ENCODE data around the gene CUL2. TPM values are rescaled to one million over a fixed set of nuclear protein-coding genes. Genes with fewer than 3 reads are reported as not detected.

Gene CUL2
- total and polyA plus RNA-seq, 2 of the 4 experiments (the other 2 are of a cell fraction), result 18.9 to 36.6 TPM

- TF ChIP-seq CHD1 (IDR thresholded peaks at IDR 0.05; ENCODE audit: low read depth, low read length), result no peak
- TF ChIP-seq USF2 (IDR thresholded peaks at IDR 0.05; ENCODE audit: low read depth, low read length), result no peak
- no peak for TF ChIP-seq RCOR1 (IDR thresholded peaks at IDR 0.05; ENCODE audit: insufficient replicate concordance, low read length)
- TF ChIP-seq NFE2L2 (IDR thresholded peaks at IDR 0.05; ENCODE audit: low read depth, low read length), result no peak
- no peak for TF ChIP-seq RAD21 (IDR thresholded peaks at IDR 0.05; ENCODE audit: low read length)
- TF ChIP-seq FOS (IDR thresholded peaks at IDR 0.05; ENCODE audit: low read depth, low read length), result no peak
- no peak for TF ChIP-seq SMC3 (IDR thresholded peaks at IDR 0.05; ENCODE audit: low read depth, low read length)
- no peak for TF ChIP-seq CTCF (conservative IDR thresholded peaks at IDR 0.05; ENCODE audit: low read depth, low read length)
- TF ChIP-seq CEBPB (IDR thresholded peaks at IDR 0.05; ENCODE audit: low read depth, low read length), result no peak
- no peak for TF ChIP-seq ELK1 (IDR thresholded peaks at IDR 0.05; ENCODE audit: borderline replicate concordance, low read depth, low read length)
- H2BK120ac ChIP-seq (ENCODE audit: low read depth, low read length), result no peak overlapping the region
- intact Hi-C loops (cut with micrococcal nuclease), result loop anchor here (10.0 kb wide), 1 partner anchor 315 kb away; no protein-coding TSS in a partner anchor
Observed at GRCh38 chr10:34979938-34980337, 110.2 kb downstream of the CUL2 start.

More at GRCh38 chr10:34979938-34980337, 110.2 kb downstream of the CUL2 start:
- BruUV-seq (replicated peaks), result no TSS peak
- CTCF ChIA-PET, result no interaction called here
- H3K36me3 ChIP-seq (ENCODE audit: control insufficient read depth, insufficient read depth, low read length), result no peaks in the 10 kb centered on the region
- no peaks in the 10 kb centered on the region for H3K79me1 ChIP-seq (ENCODE audit: low read depth in 1 of 2, low read length in 2 of 2)
- no peak overlapping the region for H4K91ac ChIP-seq (ENCODE audit: insufficient read depth, low read depth, low read length)
- H3K4ac ChIP-seq (ENCODE audit: low read depth, low read length), result no peak overlapping the region
- H2AFZ ChIP-seq (replicated peaks; ENCODE audit: low read length, poor library complexity), result no peak overlapping the region
- no peak overlapping the region for H2BK15ac ChIP-seq (ENCODE audit: low read depth, low read length)
- no peak overlapping the region for H3K56ac ChIP-seq (ENCODE audit: extremely low read depth, insufficient read depth, low read length)
- ATAC-seq (ENCODE audit: low read depth), result no peak
- no peaks in the 10 kb centered on the region for H3K9me1 ChIP-seq (ENCODE audit: insufficient read depth, low read length)
- peaks cover 7% of the 10 kb centered on the region for H3K9me3 ChIP-seq (ENCODE audit: control insufficient read depth, insufficient read depth, low read length)
- H3K23ac ChIP-seq (ENCODE audit: low read depth, low read length), result no peak overlapping the region
- H3K27ac ChIP-seq (ENCODE audit: insufficient read depth, low read length), result no peak overlapping the region
- H4K8ac ChIP-seq (ENCODE audit: low read depth in 2 of 2, low read length in 2 of 2), result no peak overlapping the region
- in situ Hi-C loops (cut with MboI; ENCODE audit: low sequenced_read_pairs) (no loop called here), dilution Hi-C loops (cut with HindIII; ENCODE audit: low sequenced_read_pairs, unreplicated experiment) (no loop called here)
- POLR2A ChIA-PET (ENCODE audit: unreplicated experiment), result no interaction called here
- no peak overlapping the region for H3K4me3 ChIP-seq (ENCODE audit: insufficient read depth, low read depth, low read length)
- H3K18ac ChIP-seq (ENCODE audit: low read depth, low read length), result no peak overlapping the region
- H4K5ac ChIP-seq (ENCODE audit: low read depth, low read length), result no peak overlapping the region
- H3K9ac ChIP-seq (ENCODE audit: low read depth, low read length), result no peak overlapping the region
- H3K27me3 ChIP-seq (ENCODE audit: control insufficient read depth, insufficient read depth, low read length), result peaks cover 12% of the 10 kb centered on the region
- no peaks in the 10 kb centered on the region for H4K20me1 ChIP-seq (ENCODE audit: insufficient read depth, low read length)
- no CpG with 5 or more reads among the region's 2 CpGs for WGBS, 2 experiments (ENCODE audit: extremely low coverage in 2 of 2, insufficient read length in 1 of 2)
- H2AK9ac ChIP-seq (replicated peaks; ENCODE audit: low read depth, low read length, poor library complexity), result no peak overlapping the region
- H3K14ac ChIP-seq (replicated peaks; ENCODE audit: low read depth, low read length), result no peak overlapping the region
- H3K4me1 ChIP-seq (ENCODE audit: control insufficient read depth, insufficient read depth, low read length), result no peaks in the 10 kb centered on the region
- no peak overlapping the region for H2AK5ac ChIP-seq (ENCODE audit: low read depth, low read length)
- no peak for DNase-seq
- no peak overlapping the region for H2BK5ac ChIP-seq (ENCODE audit: low read depth, low read length, poor library complexity, severe bottlenecking)
- no peak overlapping the region for H2BK20ac ChIP-seq (ENCODE audit: low read depth, low read length)
- H3K4me2 ChIP-seq (ENCODE audit: low read depth, low read length), result no peak overlapping the region

Data from IMR-90 (cell line).